ENCODE results near the gene ZNF277. TPM values are rescaled to one million over a fixed set of nuclear protein-coding genes. Genes with fewer than 3 reads are reported as not detected.

Gene ZNF277
- total RNA-seq, 4 donors from 2014 or later: 28.4 to 45.4 (median 36.5) TPM

GRCh38 chr7:112225006-112225405 lies 18.5 kb downstream of the ZNF277 start:
- no peaks in the 10 kb centered on the region for H3K36me3 ChIP-seq
- H3K4me1 ChIP-seq: no peaks in the 10 kb centered on the region
- no peaks in the 10 kb centered on the region for H3K27me3 ChIP-seq
- H3K27ac ChIP-seq: no peak overlapping the region
- TF ChIP-seq CTCF (IDR thresholded peaks at IDR 0.05) (no peak), POLR2A (IDR thresholded peaks at IDR 0.05) (no peak)
- no peak for DNase-seq
- intact Hi-C loops (cut with DNase I): no loop called here
- H3K4me3 ChIP-seq (replicated peaks in 1 of 3): no peak overlapping the region
- H3K9me3 ChIP-seq: no peaks in the 10 kb centered on the region

- DNase-seq: no peak
- Histone ChIP-seq H3K9me3 (no peaks in the 10 kb centered on the region), H3K36me3 (no peaks in the 10 kb centered on the region), H3K27me3 (no peaks in the 10 kb centered on the region), H3K4me1 (no peaks in the 10 kb centered on the region), H3K27ac (no peak overlapping the region), H3K4me3 (replicated peaks in 1 of 3) (no peak overlapping the region)
- WGBS, 2 donors: 97 to 98% methylated on average over 4 of the region's 4 CpGs
- TF ChIP-seq POLR2A (IDR thresholded peaks at IDR 0.05): no peak
- TF ChIP-seq CTCF (IDR thresholded peaks at IDR 0.05): no peak
- intact Hi-C loops (cut with DNase I): no loop called here
These were observed 20.3 kb downstream of the ZNF277 start for GRCh38 chr7:112226701-112227276.

- DNase-seq: no peak
- no peaks in the 10 kb centered on the region for H3K36me3 ChIP-seq
- H3K27ac ChIP-seq: no peak overlapping the region
- no peaks in the 10 kb centered on the region for H3K27me3 ChIP-seq
- intact Hi-C loops (cut with DNase I): no loop called here
- WGBS, 2 donors: 96 to 97% methylated on average over 2 of the region's 2 CpGs
- H3K4me1 ChIP-seq: no peaks in the 10 kb centered on the region
- no peak overlapping the region for H3K4me3 ChIP-seq (replicated peaks in 1 of 3)
- no peaks in the 10 kb centered on the region for H3K9me3 ChIP-seq
- TF ChIP-seq POLR2A (IDR thresholded peaks at IDR 0.05) (no peak), CTCF (IDR thresholded peaks at IDR 0.05) (no peak)
These were observed 22.1 kb downstream of the ZNF277 start for GRCh38 chr7:112228632-112229031.

GRCh38 chr7:112232212-112232978 lies 25.9 kb downstream of the ZNF277 start:
- Histone ChIP-seq H3K27me3 (no peaks in the 10 kb centered on the region), H3K36me3 (no peaks in the 10 kb centered on the region), H3K4me1 (no peaks in the 10 kb centered on the region), H3K9me3 (no peaks in the 10 kb centered on the region), H3K27ac (no peak overlapping the region), H3K4me3 (replicated peaks in 1 of 3) (no peak overlapping the region)
- TF ChIP-seq POLR2A (IDR thresholded peaks at IDR 0.05): no peak
- no peak for TF ChIP-seq CTCF (IDR thresholded peaks at IDR 0.05)
- 71 to 85% methylated on average over 4 of the region's 4 CpGs for WGBS, 2 donors
- no peak for DNase-seq
- intact Hi-C loops (cut with DNase I): no loop called here

- Histone ChIP-seq H3K27me3 (no peaks in the 10 kb centered on the region), H3K36me3 (no peaks in the 10 kb centered on the region), H3K4me1 (no peaks in the 10 kb centered on the region), H3K27ac (no peak overlapping the region), H3K9me3 (no peaks in the 10 kb centered on the region), H3K4me3 (replicated peaks in 1 of 3) (no peak overlapping the region)
- WGBS, 2 donors: 87 to 88% methylated on average over 3 of the region's 3 CpGs
- intact Hi-C loops (cut with DNase I): no loop called here
- no peak for DNase-seq
- TF ChIP-seq CTCF (IDR thresholded peaks at IDR 0.05) (no peak), POLR2A (IDR thresholded peaks at IDR 0.05) (no peak)
These were observed 26.7 kb downstream of the ZNF277 start for GRCh38 chr7:112233048-112233697.
